ENCODE results near the gene AMPD1. TPM values are rescaled to one million over a fixed set of nuclear protein-coding genes. Genes with fewer than 3 reads are reported as not detected.

AMPD1 gene
- total and polyA plus RNA-seq, 4 donors = 0.34 TPM; not detected in 3

- no peak for ATAC-seq (ENCODE audit: insufficient read depth, low FRiP score)
- Histone ChIP-seq H3K4me1 (ENCODE audit: control insufficient read depth in 5 of 5, insufficient read depth in 5 of 5, low read length in 5 of 5) (no peaks in the 10 kb centered on the region), H3K27ac (ENCODE audit: low read depth in 1 of 2, low read length in 1 of 2) (no peak overlapping the region), H3K4me3 (no peak overlapping the region), H3K9ac (ENCODE audit: insufficient read depth in 1 of 2, low read length in 2 of 2) (no peak overlapping the region), H3K9me3 (ENCODE audit: control insufficient read depth in 4 of 4, insufficient read depth in 3 of 4, low read length in 3 of 4) (no peaks in the 10 kb centered on the region), H3K27me3 (ENCODE audit: control insufficient read depth in 3 of 3, insufficient read depth in 3 of 3, low read length in 2 of 3) (no peaks in the 10 kb centered on the region), H3K36me3 (ENCODE audit: control insufficient read depth in 4 of 4, insufficient read depth in 4 of 4, low read length in 4 of 4) (peaks cover 3 to 22% (median 6%) of the 10 kb centered on the region in 4 donors)
- no peak for TF ChIP-seq CTCF (IDR thresholded peaks at IDR 0.05; ENCODE audit: control extremely low read depth, extremely low read depth)
- 92 to 97% methylated on average over 1 of the region's 1 CpG for WGBS, 2 donors
- DNase-seq = no peak
Measured at GRCh38 chr1:114703242-114703641, 7.9 kb upstream of the AMPD1 start.

DNA sequence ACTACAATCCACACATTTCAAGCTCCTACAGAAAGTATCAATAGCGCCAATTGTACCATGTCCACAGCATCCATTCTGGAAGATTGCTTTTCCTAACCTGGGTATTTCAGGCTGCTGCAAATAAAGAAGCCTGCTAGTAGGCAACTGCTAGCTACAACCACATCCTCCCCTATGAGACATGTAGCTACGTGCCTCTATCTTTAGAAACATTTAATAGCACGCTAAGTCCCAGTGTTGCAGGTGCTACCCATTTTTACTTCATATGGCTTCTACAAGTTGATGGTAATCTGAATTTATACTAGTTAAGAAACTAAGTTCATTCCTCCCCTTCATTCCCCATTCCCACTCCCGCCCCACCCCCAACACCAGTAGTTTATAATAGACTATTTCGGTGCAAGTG is 7.4 kb upstream of the AMPD1 start:
- Histone ChIP-seq H3K4me1 (ENCODE audit: control insufficient read depth in 5 of 5, insufficient read depth in 5 of 5, low read length in 5 of 5) (no peaks in the 10 kb centered on the region), H3K9me3 (ENCODE audit: control insufficient read depth in 4 of 4, insufficient read depth in 3 of 4, low read length in 3 of 4) (no peaks in the 10 kb centered on the region), H3K36me3 (ENCODE audit: control insufficient read depth in 4 of 4, insufficient read depth in 4 of 4, low read length in 4 of 4) (peaks cover 2 to 17% (median 3%) of the 10 kb centered on the region in 4 donors), H3K9ac (ENCODE audit: insufficient read depth in 1 of 2, low read length in 2 of 2) (no peak overlapping the region), H3K27me3 (ENCODE audit: control insufficient read depth in 3 of 3, insufficient read depth in 3 of 3, low read length in 2 of 3) (peaks cover 0 to under 1% (median 0%) of the 10 kb centered on the region in 3 donors), H3K27ac (ENCODE audit: low read depth in 1 of 2, low read length in 1 of 2) (no peak overlapping the region), H3K4me3 (no peak overlapping the region)
- TF ChIP-seq CTCF (IDR thresholded peaks at IDR 0.05; ENCODE audit: control extremely low read depth, extremely low read depth) = no peak
- DNase-seq (no peak), ATAC-seq (ENCODE audit: insufficient read depth, low FRiP score) (no peak)
- 92 to 95% methylated on average over 5 of the region's 5 CpGs for WGBS, 2 donors

DNA sequence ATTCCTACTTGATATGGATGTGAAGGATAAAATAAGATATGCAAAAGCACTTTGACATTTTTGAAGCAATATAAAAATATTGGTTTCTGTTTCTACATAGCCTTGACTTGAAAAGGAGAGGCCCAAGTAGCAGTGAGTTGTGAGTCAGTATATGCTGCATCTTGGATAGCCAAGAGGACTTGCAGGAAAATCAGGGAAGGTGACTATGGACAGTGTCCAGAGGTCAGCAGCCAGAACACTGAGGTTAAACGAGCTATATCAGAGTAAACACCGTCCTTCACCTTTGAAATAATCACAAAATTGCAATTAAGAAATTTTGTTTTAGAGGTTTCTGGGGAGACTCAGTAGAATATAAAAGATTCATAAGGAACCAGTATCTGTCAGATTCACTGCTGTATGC is 6.6 kb upstream of the AMPD1 start:
- 72 to 81% methylated on average over 2 of the region's 2 CpGs for WGBS, 2 donors
- Histone ChIP-seq H3K27ac (ENCODE audit: low read depth in 1 of 2, low read length in 1 of 2) (no peak overlapping the region), H3K4me3 (no peak overlapping the region), H3K4me1 (ENCODE audit: control insufficient read depth in 5 of 5, insufficient read depth in 5 of 5, low read length in 5 of 5) (no peaks in the 10 kb centered on the region), H3K36me3 (ENCODE audit: control insufficient read depth in 4 of 4, insufficient read depth in 4 of 4, low read length in 4 of 4) (peaks cover 0 to 10% (median 0%) of the 10 kb centered on the region in 4 donors), H3K27me3 (ENCODE audit: control insufficient read depth in 3 of 3, insufficient read depth in 3 of 3, low read length in 2 of 3) (peaks cover 0 to 3% (median 0%) of the 10 kb centered on the region in 3 donors), H3K9ac (ENCODE audit: insufficient read depth in 1 of 2, low read length in 2 of 2) (no peak overlapping the region), H3K9me3 (ENCODE audit: control insufficient read depth in 4 of 4, insufficient read depth in 3 of 4, low read length in 3 of 4) (no peaks in the 10 kb centered on the region)
- no peak for TF ChIP-seq CTCF (IDR thresholded peaks at IDR 0.05; ENCODE audit: control extremely low read depth, extremely low read depth)
- DNase-seq (no peak), ATAC-seq (ENCODE audit: insufficient read depth, low FRiP score) (no peak)

DNA sequence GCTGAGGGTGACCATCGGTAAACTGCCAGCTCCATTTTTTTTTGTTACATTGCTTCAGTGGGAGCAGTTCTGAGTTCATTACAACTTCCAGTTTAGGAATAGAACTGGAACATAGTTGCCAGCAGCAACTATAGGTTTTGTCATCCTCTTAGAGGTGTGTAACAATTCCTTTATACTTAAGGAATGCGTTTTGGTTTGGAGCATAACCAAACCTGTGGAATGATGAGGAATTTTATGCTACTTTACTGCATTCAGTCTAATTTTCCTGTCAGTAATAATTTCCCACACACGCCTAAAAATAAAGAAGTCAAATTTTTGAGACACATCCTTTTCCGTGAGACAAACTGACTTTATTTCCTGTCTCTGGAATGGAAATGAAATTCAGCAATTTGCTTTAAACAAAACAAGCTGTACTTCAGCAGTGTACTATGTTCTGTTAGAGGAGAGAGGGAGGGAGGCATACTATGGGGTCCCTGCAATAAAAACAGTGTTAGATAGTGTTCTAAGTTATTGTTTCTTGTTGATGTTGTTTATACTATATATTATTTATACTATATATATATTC is 4.8 kb upstream of the AMPD1 start:
- no peak for TF ChIP-seq CTCF (IDR thresholded peaks at IDR 0.05; ENCODE audit: control extremely low read depth, extremely low read depth)
- no peak overlapping the region for H3K27ac ChIP-seq (ENCODE audit: low read depth in 1 of 2, low read length in 1 of 2)
- H3K4me3 ChIP-seq = no peak overlapping the region
- ATAC-seq (ENCODE audit: insufficient read depth, low FRiP score) = no peak
- 36 to 40% methylated on average over 4 of the region's 4 CpGs for WGBS, 2 donors
- H3K9ac ChIP-seq (ENCODE audit: insufficient read depth in 1 of 2, low read length in 2 of 2) = no peak overlapping the region
- peaks cover 0 to 7% (median 0%) of the 10 kb centered on the region in 3 donors for H3K27me3 ChIP-seq (ENCODE audit: control insufficient read depth in 3 of 3, insufficient read depth in 3 of 3, low read length in 2 of 3)
- H3K4me1 ChIP-seq (ENCODE audit: control insufficient read depth in 5 of 5, insufficient read depth in 5 of 5, low read length in 5 of 5) = no peaks in the 10 kb centered on the region
- peak in 2 of 3 donors; percentile 4 to 16 for DNase-seq
- H3K9me3 ChIP-seq (ENCODE audit: control insufficient read depth in 4 of 4, insufficient read depth in 3 of 4, low read length in 3 of 4) = no peaks in the 10 kb centered on the region
- no peaks in the 10 kb centered on the region for H3K36me3 ChIP-seq (ENCODE audit: control insufficient read depth in 4 of 4, insufficient read depth in 4 of 4, low read length in 4 of 4)

All from lung (tissue), 12 donors.